ENCODE results near the gene FN1.
"Not testable (repeated sequence)": the region's sequence is repeated elsewhere in the genome, so short reads cannot be mapped to it uniquely, and the experiment has no call there.

FN1 gene

DNA sequence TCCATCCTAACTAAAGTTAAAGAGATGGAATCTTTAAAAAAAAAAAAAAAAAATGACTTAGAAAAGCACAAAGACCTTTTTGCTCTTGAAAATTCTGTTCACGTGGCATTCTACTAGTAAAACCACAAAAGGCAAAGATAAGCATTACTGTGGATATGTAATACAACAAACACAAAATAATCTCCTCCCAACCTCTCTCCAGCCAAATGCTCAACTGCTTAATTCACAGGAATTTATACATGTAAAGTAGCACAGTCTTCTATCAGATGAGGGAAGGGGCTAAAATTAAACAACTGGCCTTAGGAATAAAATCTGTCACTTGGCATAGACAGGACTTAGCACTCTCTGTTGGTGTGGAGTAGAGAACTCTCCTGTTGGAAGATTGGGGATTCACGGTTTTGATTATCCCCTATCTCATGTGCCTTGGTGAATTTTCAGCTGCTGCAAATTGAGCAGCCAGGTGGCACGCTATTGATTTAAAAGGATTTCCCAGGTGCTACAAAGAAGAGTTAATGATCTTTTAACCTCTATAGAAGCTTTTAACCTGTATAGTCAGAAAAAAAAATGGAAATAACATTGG lies 66.6 kb downstream of the FN1 start:
- no peak for DNase-seq (ENCODE audit: low read depth in 1 of 2, low spot score in 1 of 2)

DNA sequence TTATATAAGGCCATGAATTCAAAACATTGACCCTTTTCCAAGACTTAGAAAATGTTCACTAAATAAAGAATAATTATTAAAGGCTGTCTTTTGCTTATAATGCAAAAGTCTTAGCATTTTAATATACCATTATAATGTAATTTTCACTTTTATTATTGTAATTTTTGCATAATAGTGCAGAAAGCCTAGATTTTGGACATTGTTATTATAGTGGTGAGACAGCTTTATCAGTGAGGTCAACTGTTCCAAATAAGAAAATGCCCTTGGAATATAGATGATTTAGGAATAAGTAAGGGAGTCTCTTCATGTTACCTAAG lies 67.4 kb downstream of the FN1 start:
- no peak for DNase-seq (ENCODE audit: low read depth in 1 of 2, low spot score in 1 of 2)

- no peak for DNase-seq (ENCODE audit: low read depth in 1 of 2, low spot score in 1 of 2)
Measured at GRCh38 chr2:215367662-215368492, 68.0 kb downstream of the FN1 start.

DNA sequence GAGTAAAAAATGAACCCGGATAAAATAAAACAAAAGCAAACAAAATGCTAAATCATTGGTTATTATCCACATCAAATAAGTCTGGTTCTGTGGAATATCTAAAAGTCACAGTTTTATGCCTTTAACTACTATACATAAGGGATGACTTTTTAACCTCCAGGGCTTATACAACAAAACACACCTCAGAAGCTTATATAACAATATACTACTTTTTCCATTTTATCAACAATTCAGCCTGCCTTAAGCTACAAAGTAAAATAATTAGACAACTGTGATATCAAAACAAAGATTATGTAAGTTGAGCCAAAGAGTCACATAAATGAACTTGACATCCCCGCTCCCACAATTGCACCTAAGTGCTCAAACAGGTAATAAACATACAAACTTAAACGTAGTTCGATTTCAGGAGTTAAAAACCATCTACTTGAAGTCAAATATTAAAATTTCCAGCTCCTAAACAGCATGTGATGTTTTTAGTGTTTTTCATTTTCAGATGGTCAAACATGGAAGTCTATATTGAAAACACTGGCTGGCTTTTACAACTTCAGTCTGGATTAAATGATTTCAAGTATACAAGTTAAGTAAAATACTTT lies 69.3 kb downstream of the FN1 start:
- no peak for DNase-seq (ENCODE audit: low read depth in 1 of 2, low spot score in 1 of 2)

GRCh38 chr2:215365184-215365658 lies 70.6 kb downstream of the FN1 start:
- DNase-seq (ENCODE audit: low read depth in 1 of 2, low spot score in 1 of 2), result no peak

DNA sequence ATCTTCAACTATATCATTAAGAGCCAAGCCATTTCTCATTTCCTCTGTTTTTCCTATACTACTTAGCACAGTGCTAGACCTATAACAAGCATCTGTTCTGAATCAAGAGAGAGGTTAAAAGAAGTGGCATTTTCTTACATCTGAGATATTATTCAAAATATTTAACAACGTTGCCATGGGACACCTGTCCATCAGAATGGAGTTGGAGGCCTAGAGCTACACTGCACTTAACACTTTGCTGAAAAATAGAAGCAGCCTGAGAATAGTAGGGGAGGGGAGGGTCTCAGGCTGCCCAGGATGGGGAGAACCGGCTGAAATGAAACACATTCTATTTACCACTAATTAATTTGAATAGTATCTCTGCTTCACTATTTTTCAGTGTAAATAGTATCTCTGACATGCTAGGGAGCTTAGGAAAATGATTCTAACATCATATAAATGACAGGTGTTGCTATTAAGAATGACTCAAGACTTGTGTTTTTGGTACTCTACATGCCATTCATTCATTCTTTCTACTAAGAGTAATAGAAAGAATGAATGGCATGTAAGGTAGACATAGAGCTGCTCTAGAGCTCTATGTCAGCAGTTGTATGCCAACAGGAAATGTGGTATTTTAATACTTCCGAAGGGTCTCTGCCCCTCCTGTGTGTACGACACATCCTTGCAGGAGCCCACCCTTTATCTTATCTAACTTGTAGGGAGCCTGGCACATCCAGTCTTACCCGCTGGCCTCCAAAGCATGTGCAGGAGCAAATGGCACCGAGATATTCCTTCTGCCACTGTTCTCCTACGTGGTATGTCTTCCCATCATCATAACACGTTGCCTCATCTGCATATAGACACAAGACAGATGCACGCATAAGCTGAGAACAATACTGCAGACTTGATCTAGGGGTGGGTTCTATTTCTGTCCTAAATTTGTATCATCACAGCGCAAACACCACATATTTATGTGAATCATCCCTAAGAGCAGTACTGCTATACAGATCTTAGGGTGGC lies 71.4 kb downstream of the FN1 start:
- no peak for DNase-seq (ENCODE audit: low read depth in 1 of 2, low spot score in 1 of 2)

- DNase-seq (ENCODE audit: low read depth in 1 of 2, low spot score in 1 of 2), result no peak
Measured at GRCh38 chr2:215363461-215364156, 72.3 kb downstream of the FN1 start.

DNA sequence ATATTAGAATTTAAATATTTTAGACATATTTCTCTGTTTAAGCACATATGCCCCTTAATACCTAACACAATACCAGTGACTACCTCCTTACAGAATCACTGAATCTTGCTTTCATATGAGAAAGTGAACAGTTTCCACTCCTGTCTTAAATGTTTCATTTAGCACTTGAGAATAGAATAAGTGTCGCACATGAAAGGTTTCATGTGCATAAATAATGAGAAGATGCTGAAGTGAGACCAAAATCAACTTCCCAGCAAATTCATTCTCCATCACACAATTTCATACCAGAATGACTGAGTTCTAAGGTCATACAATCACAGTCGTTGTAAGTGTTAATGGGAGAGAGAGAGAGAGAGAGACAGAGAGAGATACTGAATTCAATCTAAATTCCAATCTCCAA lies 72.8 kb downstream of the FN1 start:
- no peak for DNase-seq (ENCODE audit: low read depth in 1 of 2, low spot score in 1 of 2)

GRCh38 chr2:215362562-215362904 lies 73.3 kb downstream of the FN1 start:
- DNase-seq (ENCODE audit: low read depth in 1 of 2, low spot score in 1 of 2), result no peak

- no peak for DNase-seq (ENCODE audit: low read depth in 1 of 2, low spot score in 1 of 2)
Measured at GRCh38 chr2:215361876-215362561, 73.8 kb downstream of the FN1 start.

- no peak for DNase-seq (ENCODE audit: low read depth in 1 of 2, low spot score in 1 of 2)
Measured at GRCh38 chr2:215361211-215361875, 74.5 kb downstream of the FN1 start.

DNA sequence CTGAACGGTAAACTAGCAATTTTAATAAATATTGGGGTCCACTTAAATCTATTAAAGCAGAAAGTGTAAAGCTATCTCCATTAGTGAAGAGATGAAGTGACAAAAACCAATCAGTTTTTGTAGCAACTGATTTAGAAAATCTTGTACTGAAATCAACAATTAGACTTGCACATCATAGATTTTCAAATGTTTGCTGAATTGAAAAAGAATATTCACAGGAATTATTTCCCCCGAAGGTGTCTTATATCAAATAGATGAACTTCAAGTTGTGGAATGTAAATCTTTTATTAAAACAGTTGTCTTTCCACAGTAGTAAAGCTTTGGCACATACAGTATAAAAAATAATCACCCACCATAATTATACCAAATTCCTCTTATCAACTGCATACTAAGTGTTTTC lies 75.3 kb downstream of the FN1 start:
- no peak for DNase-seq (ENCODE audit: low read depth in 1 of 2, low spot score in 1 of 2)

GRCh38 chr2:215360059-215360458 lies 75.8 kb downstream of the FN1 start:
- not testable (repeated sequence) for DNase-seq (ENCODE audit: low read depth in 1 of 2, low spot score in 1 of 2)

- DNase-seq (ENCODE audit: low read depth in 1 of 2, low spot score in 1 of 2), result no peak
Measured at GRCh38 chr2:215359576-215359922, 76.3 kb downstream of the FN1 start.

DNA sequence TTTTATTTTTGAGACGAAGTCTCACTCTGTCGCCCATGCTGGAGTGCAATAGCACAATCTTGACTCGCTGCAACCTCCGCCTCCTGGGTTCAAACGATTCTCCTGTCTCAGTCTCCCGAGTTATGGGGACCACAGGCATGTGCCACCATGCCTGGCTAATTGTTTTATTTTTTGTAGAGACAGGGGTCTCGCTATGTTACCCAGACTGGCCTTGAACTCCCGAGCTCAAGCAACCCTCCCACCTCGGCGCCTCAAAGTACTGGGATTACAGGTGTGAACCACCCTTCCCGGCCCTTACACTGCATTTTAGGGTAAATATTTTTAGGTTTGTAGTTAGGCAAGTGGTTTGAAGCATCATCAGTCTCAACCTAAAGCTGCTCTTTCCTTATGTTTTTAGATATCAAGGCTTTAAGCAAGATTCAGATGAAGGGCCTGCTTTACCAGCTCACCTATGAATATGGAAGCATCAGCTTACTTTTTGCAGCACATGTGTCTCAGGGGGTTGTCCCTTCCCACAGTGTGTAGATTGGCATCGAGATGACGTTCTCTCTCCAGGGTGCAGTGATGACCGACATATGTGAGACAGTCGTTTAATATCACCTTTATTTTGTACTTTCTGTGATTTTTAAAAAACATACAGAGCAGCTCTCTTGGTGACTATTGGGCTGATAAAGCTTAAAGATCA lies 76.8 kb downstream of the FN1 start:
- DNase-seq (ENCODE audit: low read depth in 1 of 2, low spot score in 1 of 2), result no peak

DNA sequence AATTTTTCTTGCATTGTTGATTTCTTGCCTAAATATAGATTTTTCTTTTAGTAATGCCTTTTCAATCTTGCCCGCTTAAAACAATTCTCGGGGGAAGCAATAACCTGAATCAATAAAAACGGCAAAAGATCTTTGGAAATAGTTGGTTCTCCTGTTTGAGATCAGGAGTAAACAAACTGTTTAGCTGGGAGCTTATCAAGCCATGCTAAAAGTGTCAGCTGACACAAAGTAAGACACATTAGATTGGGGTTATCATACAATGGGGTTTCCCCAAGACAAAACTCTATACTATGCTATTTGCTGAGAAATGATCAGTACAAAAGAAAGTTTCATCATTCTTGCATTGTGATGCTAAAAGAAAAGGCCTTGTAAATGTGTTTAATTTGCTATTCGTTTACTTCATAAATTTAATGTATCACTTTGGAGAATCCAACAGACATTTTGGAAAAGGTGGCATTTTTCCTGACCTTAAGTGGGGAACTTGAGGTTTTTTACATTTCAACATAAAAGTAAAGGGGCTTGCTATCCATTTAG lies 77.5 kb downstream of the FN1 start:
- DNase-seq (ENCODE audit: low read depth in 1 of 2, low spot score in 1 of 2), result no peak

GRCh38 chr2:215357660-215358059 lies 78.2 kb downstream of the FN1 start:
- no peak for DNase-seq (ENCODE audit: low read depth in 1 of 2, low spot score in 1 of 2)

DNA sequence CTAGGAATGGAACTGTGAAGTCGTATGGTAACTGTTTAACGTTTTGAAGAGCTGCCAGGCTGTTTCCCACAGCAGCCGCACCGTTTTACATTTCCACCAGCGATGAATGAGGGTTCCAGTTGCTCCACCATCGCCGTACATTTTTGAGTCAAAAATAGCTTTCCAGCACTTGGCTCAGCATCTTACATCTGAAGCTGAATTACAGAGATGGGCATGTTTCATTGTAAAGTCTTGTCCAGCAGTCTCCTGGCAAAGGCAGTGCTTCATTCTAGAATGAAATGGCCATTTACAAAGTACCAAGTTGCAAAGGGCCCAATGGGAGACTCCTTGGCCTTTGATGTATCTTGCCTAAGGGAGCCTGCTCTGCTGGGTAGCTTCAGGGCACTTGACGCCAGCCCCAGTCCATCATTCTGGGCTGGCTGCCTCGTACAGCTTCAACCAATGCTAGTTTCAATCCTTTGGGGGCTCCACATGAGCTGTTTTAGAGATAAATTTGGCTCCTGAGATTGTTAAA lies 78.9 kb downstream of the FN1 start:
- DNase-seq (ENCODE audit: low read depth in 1 of 2, low spot score in 1 of 2), result no peak
